Measurements from ENCODE around the gene CFAP46.
A peak's percentile ranks its signal among the peaks of the same experiment; 100 is the strongest.

The CFAP46 gene

GRCh38 chr10:132946806-132947546, 4.6 kb upstream of the CFAP46 start:
- no peak for DNase-seq (ENCODE audit: extremely low read depth in 1 of 2, low read depth in 1 of 2)

GRCh38 chr10:132946311-132946710, 3.9 kb upstream of the CFAP46 start:
- DNase-seq (ENCODE audit: extremely low read depth in 1 of 2, low read depth in 1 of 2) = no peak

GRCh38 chr10:132945894-132946255, 3.5 kb upstream of the CFAP46 start:
- no peak for DNase-seq (ENCODE audit: extremely low read depth in 1 of 2, low read depth in 1 of 2)

GRCh38 chr10:132945125-132945893, 2.9 kb upstream of the CFAP46 start:
- DNase-seq (ENCODE audit: extremely low read depth in 1 of 2, low read depth in 1 of 2) = no peak

GRCh38 chr10:132944510-132944909, 2.1 kb upstream of the CFAP46 start:
- no peak for DNase-seq (ENCODE audit: extremely low read depth in 1 of 2, low read depth in 1 of 2)

GRCh38 chr10:132943791-132944404, 1.5 kb upstream of the CFAP46 start:
- DNase-seq (ENCODE audit: extremely low read depth in 1 of 2, low read depth in 1 of 2) = no peak

- no peak for DNase-seq (ENCODE audit: extremely low read depth in 1 of 2, low read depth in 1 of 2)
Observed at GRCh38 chr10:132943058-132943790, 854 bp upstream of the CFAP46 start.

- DNase-seq (ENCODE audit: extremely low read depth in 1 of 2, low read depth in 1 of 2) = no peak
Observed at GRCh38 chr10:132941640-132942051, 724 bp downstream of the CFAP46 start.

- DNase-seq (ENCODE audit: extremely low read depth in 1 of 2, low read depth in 1 of 2) = no peak
Observed at GRCh38 chr10:132940791-132941465, 1.4 kb downstream of the CFAP46 start.

- no peak for DNase-seq (ENCODE audit: extremely low read depth in 1 of 2, low read depth in 1 of 2)
Observed at GRCh38 chr10:132939957-132940790, 2.2 kb downstream of the CFAP46 start.

- DNase-seq (ENCODE audit: extremely low read depth in 1 of 2, low read depth in 1 of 2) = no peak
Observed at GRCh38 chr10:132939378-132939955, 2.9 kb downstream of the CFAP46 start.

- DNase-seq (ENCODE audit: extremely low read depth in 1 of 2, low read depth in 1 of 2) = no peak
Observed at GRCh38 chr10:132938472-132939339, 3.7 kb downstream of the CFAP46 start.

- no peak for DNase-seq (ENCODE audit: extremely low read depth in 1 of 2, low read depth in 1 of 2)
Observed at GRCh38 chr10:132937861-132938260, 4.5 kb downstream of the CFAP46 start.

GRCh38 chr10:132934953-132935352, 7.4 kb downstream of the CFAP46 start:
- no peak for DNase-seq (ENCODE audit: extremely low read depth in 1 of 2, low read depth in 1 of 2)

GRCh38 chr10:132933308-132934042, 8.9 kb downstream of the CFAP46 start:
- no peak for DNase-seq (ENCODE audit: extremely low read depth in 1 of 2, low read depth in 1 of 2)

- peak in 1 of 2 donors; percentile 33 for DNase-seq (ENCODE audit: extremely low read depth in 1 of 2, low read depth in 1 of 2)
Observed at GRCh38 chr10:132932461-132933307, 9.7 kb downstream of the CFAP46 start.

Measured in stimulated activated CD8-positive, alpha-beta memory T cell treated with anti-CD3 and anti-CD28 coated beads, Interleukin-7, amount 100 ng/mL, for 48 hours (primary cell).